ENCODE results near the gene GALNT18.

The GALNT18 gene

GRCh38 chr11:11426226-11426952 is 195.4 kb downstream of the GALNT18 start:
- DNase-seq, result no peak

DNA sequence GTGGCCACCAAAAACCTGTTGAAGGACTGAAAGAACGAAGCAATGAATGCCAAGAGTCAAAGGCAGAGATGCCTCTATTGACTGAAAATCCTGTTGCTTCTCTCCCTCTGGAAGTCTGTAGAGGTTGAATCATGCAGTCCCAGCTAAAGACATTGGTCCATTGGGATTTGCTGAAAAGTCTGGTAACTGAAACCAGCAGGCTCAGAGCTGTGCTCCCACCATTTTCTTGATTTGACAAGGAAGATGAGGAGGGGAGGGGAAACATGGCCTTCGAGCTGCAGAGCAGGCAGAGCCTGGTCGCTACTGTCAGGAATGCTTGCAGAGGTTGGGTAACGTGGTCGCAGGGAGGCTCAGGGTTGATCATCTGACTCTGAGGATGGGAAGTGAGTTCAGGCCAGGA is 196.0 kb downstream of the GALNT18 start:
- DNase-seq, result no peak

DNA sequence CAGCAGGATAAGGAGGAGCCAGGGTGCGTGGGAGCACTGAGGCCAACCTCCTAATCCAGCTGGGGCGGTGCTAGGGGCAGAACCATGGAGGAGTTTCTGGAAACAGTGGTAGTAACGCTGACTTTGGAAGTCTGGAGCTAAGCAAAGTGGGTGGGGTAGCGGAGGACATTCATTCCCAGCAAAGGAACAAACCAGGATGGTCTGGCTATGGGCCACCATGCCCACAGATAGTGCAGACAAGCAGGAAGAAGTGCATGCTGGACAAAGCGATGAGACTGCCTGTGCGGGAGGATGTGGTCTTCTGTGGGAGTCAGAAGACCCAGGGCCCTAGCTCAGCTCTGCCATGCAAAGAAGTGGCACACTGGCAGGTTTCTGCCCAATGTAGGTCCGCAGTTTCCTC is 197.1 kb downstream of the GALNT18 start:
- no peak for DNase-seq

DNA sequence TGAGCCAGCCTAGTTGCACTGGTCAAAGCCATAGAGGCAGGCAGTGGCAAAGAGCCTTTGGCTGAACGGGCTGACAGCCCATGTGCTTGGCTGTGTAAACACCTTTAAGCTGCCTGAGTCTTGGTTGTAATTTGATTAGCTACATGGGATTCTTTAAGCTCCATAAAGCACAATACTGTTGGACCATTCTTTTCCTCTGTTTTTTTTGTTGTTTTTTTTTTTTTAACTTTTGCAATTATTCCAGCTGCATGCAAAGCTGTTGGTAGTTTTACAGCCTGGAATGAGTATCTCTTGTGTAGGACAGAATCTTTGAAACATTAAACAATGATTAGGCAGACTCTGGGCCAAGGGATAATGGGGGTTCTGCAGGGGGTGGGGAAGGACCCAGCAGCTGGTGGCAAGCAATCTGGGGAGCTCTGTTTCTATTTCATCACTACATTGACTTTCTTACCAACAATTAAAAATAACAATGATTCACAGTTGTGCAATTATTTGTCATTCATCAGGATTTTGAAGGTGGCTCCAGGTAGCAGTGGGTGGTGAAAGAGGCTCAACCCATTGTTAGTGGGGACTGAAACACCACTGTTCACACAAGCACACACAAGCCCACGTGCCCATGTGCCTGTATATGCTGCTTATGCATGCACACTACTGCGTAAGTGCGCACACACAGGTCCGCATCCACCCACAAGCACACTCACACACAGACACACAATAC is 199.2 kb downstream of the GALNT18 start:
- no peak for DNase-seq

DNA sequence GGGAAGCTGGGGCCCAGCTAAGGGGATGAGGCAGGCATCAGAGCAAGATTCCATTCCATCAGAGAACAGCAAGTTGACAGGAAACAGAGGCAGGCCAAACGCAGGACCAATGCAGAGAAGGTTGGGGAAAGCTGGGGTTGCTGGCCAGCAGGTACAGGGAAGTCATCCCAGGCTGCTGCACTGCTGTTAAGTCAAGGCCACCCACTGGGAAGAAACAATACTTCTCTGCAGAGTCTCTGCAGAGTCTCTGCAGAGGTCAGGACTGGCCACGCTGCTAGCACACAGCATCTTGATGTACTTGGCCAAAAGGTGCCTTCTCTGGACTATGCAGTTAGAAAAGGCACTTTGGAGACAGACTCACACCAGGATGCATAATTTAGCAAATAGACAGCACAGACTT is 200.3 kb downstream of the GALNT18 start:
- DNase-seq, result no peak

GRCh38 chr11:11420899-11421285 is 200.9 kb downstream of the GALNT18 start:
- no peak for DNase-seq

DNA sequence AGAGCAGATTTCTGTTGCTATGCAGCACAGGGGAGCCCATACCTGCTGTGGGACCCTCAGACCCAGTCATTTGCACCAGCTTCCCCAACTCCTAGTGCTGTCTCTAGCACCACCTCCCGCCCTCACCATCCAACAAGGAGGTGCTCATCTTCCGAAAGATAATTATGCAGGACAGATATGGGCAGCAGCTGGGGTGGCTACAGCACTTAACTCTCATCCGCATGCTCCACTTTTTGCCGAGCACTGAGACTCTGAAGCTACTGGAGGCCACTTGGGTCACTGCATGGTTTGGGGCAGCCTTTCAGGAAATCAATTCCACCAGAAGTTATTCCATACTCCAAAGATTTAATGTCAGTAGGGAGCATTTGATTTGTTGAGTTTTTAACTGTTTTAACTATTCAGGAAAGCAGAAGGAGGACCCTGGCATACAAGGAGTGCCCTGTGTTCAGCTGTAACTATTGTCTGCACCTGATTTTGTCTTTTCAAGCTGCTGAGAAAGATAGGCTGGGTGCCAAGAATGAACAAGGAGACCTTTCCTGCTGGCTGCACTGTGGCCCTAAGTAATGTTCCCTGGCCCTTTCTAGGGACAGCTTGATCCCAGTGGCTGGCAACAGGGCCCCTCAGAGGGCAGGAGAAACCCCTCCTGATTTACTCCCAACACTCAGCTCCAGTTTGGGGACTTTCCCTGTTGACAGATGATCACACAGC is 201.5 kb downstream of the GALNT18 start:
- DNase-seq, result no peak

DNA sequence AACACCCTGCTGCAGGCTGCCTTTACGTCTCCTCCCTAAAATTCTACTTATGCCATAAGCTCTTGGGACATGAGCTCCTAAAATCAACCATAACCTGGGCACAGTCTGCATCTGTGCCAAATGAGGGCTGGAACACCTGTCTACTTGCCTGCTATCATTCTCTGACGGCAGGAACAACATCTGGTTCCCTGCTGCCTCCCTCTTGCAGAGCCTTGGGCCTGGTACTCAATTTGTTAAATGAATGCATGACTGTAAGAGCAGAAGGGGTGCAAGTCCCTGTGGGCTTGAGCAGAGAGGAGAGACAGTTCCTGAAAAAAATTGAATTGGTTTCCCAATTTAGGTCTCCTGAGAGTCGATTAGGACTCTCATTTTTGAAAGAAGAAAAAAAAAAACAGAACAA is 202.1 kb downstream of the GALNT18 start:
- DNase-seq, result no peak

- no peak for DNase-seq
Measured at GRCh38 chr11:11416917-11417316, 204.9 kb downstream of the GALNT18 start.

GRCh38 chr11:11416502-11416901 is 205.3 kb downstream of the GALNT18 start:
- DNase-seq, result peak in 1 of 2 donors; percentile 2

GRCh38 chr11:11415901-11416300 is 205.9 kb downstream of the GALNT18 start:
- no peak for DNase-seq

DNA sequence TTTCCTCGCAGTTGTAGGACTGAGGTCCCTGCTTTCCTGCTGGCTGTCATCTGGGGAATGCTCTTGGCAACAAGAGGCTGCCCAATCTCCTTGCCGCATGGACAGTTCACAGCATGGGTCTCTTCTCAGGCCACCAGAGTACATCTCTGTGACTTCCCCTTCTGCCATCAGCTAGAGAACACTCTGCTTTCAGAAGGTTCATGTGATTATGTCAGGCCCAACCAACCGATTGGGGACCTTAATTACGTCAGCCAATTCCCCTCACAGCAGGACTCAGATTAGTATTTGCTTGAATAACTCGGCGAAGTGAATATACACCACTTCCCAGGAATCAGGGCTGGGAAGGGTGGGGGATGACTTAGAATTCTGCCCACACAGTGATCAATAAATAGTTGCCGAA is 206.8 kb downstream of the GALNT18 start:
- no peak for DNase-seq

- no peak for DNase-seq
Measured at GRCh38 chr11:11413776-11414175, 208.0 kb downstream of the GALNT18 start.

DNA sequence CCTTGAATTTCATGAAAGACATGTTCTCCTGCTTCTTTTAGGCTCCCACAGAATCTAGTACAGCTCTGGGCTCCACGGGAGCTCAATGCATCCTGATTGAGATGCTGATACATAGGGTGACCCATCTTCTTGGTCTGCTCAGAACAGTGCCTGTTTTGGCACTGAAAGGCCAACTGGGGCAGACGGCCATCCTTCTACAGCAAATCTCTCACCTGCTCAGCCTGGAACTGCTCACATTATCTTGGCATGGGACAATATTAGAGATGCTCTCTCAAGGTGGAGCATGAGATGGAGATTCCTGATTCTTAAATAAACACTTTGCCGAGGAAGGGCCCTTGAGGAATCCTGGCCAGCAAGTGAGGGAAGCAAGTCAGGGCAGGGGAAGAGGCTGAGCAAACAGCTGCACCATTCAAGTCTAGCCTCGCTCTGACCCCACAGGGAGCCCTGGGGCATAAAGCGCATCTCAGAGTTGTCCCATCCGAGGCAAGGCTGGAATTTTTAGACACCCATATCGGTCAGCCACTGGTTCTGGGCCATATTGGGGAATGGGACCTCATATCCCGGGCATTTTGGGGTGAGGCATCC is 210.3 kb downstream of the GALNT18 start:
- DNase-seq, result no peak

- DNase-seq, result no peak
Measured at GRCh38 chr11:11409901-11410300, 211.9 kb downstream of the GALNT18 start.

GRCh38 chr11:11409224-11409623 is 212.6 kb downstream of the GALNT18 start:
- no peak for DNase-seq

GRCh38 chr11:11408436-11409221 is 213.2 kb downstream of the GALNT18 start:
- DNase-seq, result no peak

DNA sequence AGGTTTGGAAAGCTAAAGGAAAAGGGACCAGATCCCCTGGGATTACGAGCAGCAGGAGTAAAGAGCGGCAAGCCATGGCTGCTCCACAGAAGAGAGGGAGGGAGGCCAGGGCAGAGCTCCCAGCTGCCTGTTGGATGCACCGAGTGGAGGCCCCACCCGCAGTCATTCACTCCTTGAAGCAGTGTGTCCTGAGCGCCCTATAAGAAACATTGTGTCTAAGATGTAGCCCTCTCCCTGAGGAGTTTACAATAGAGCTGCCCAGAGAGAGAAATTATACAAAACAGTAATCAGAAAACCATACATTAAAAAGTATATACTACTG is 214.1 kb downstream of the GALNT18 start:
- DNase-seq, result no peak

DNA sequence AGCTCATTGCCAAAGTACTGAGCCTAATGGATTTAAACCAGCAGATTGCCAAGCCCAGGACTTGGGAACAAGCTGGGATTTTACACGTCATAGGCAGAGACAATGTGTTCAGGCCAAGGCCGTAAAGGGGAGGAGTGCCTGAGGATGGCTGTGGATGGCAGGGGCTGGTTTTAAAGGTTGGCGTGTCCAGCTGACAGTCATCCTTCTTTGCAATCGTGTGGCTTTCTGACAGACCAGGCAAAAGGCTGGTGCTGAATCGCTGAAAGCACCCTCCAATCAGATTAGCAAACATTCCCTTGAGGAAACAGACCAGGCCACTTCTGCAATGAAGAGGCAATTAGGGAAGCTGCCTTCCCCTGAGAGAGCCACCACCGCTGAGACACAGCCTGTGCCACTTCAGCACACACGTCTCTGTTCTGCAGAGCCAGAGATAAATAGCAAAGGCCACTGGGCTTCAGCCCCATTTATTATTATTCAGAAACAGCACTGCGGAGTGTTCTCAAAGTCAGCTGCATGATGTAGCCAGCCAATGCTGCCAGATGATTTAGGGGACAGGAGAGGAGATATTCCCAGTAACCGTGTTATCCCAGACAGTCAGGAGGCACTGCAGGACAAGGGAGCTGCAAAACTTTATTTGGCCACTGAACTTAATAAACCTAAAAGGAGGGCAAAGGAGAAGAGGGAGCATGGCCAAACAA is 214.6 kb downstream of the GALNT18 start:
- no peak for DNase-seq

GRCh38 chr11:11406652-11407051 is 215.2 kb downstream of the GALNT18 start:
- DNase-seq, result no peak

DNA sequence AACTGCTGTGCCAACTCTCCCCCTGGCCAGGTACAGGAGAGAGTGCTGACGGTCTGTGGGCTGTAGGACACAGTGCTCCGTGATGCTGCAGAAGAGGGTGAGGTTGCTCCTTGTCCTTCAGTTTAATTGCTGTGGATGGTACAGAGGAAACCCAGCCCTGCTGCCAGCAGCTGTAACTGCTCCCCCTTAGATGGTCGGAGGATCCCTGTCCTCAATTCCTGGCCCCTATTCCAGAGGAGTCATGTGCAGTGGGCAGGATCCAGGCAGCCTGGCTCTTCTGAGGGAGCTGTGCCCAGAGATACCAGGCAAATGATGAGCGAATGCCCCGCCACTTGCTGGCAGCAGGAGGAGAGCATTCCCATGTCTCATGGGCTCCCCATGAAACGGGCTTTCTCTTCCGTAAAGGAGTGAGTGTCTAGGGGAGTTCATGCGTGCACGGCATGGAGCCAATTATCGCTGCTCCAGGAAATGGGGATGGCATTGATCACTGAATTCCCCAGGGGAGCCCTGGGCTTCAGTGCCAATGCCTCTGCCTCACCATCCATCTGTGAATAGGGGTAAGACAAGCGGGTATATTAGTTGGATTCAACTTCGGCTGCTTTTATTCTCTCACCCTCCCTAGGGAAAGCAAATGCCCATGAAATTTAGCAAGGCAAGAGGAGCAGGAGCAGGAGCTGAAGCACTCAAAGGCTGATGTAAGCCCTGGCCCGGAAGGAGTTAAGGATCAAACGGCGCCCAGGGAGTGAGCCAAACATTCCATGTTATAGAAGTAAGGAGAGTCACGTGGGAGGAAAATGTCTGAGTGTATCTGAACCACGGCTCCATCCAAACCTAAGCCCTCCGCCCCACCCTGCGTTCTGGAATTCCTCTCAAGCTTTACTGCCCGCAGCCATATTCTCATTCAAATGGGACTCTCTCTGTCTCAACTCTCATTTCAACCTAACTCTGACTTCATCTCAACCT is 217.8 kb downstream of the GALNT18 start:
- DNase-seq, result no peak
